COLO668 (cell line): Measurements from ENCODE around the gene RRAD.
"Not testable (repeated sequence)": the region's sequence is repeated elsewhere in the genome, so short reads cannot be mapped to it uniquely, and the experiment has no call there.

Experiments used
- DNase-seq: peaks from one replicate; lab custom pipeline; 2025; ENCODE audit not compliant: unreplicated experiment; lab: John Stamatoyannopoulos, UW

RRAD gene

DNA sequence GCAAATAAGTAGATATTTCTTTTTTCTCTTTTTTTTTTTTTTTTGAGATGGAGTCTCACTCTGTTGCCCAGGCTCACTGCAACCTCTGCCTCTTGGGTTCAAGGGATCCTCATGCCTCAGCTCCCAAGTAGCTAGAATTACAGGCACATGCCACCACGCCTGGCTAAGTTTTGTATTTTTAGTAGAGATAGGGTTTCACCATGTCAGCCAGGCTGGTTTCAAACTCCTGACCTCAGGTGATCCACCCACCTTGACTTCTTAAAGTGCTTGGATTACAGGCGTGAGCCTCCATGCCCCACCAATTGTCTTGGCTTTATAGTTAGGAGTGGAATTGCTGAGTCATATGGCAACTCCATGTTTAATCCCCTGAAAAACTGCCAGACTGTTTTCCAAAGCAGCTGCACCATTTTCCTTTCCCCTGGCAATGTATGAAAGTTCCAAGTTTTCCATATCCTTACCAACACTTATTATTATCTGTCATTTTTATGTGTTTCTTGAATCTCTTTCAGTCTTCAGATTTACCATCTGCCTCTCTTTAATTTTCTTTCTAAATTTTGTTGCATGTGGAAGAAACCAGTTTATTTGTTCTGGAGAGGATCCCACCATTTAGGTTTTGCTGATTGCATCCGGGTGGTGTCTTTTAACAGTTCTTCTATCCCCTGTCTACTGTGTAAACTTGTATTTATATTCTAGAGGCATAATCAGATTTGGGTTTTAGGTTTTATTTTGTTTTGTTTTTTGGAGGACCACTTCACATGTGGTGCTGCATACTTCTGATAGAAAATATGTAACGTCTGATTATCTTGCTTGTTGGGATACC is 25.8 kb upstream of the RRAD start:
- no peak for DNase-seq

GRCh38 chr16:66950437-66950836 is 25.1 kb upstream of the RRAD start:
- DNase-seq: no peak

- no peak for DNase-seq
Measured at GRCh38 chr16:66949472-66949871, 24.1 kb upstream of the RRAD start.

GRCh38 chr16:66948837-66949225 is 23.5 kb upstream of the RRAD start:
- no peak for DNase-seq

DNA sequence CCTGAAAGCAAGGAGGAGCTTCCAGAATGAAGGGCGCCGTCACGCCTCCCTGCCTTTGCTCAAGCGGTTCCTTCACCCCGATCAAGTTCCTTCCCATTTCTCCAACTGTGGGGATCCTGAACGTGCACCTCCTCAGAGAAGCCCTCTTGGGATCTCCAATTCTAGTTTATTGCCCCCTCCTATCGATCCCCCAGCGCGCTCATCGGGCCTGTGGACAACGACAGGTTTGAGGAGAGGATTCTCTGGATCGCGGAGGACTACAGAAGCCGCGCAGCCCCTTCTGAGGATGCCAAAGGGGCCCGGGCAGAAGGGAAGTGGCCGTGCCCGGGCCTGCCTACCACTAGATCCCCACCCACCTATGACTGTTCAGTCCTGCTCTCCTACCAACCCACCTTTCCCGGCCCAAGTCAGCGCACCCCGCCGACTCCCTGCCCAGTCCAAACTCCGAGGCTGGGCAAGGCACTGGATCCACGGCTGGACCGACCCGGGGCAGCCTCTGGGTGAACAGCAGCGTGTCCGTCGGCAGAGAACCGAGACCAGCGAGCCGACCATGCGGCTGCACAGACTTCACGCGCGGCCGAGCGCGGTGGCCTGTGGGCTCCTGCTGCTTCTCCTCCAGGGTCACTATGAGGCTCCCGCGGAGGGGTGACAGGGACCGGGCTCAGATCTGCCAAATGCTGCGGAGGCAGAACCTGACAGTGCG is 22.9 kb upstream of the RRAD start:
- DNase-seq: peak; percentile 12

- peak; percentile 79 for DNase-seq
Measured at GRCh38 chr16:66947302-66948065, 22.1 kb upstream of the RRAD start.

DNA sequence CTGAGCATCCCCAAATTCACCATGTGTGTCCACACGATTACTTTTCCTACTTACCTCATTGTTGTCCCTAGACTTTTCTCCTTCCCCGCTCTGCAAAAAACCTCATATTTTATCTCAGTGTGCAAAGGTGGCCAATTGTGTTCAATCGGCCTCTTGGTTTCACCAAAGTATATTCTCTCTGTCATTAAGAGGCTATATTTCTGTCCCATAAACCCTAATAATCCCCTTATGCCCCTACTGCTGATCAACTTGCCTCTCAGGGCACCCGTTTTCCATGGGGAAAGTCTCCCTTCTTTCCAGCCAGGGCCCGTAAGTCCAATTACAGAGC is 21.6 kb upstream of the RRAD start:
- DNase-seq: no peak

DNA sequence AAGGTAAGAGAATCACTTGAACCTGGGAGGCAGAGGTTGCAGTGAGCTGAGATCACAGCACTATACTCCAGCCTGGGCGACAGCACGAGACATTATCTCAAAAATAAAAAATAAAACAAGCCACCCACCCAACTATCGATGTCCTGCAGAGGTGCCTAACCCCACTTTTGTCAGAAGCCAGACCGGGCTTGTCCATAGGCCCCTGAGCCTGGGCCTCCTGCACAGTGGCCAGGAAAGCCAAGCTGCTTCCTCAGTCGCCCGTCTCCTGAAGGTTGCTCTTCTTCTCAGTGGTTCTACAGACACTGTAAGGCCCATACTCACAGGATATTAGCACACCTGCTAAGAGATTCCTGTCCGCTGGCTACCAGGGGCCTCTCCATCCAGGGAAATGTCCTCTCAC is 21.2 kb upstream of the RRAD start:
- no peak for DNase-seq

- DNase-seq: no peak
Measured at GRCh38 chr16:66945939-66946338, 20.6 kb upstream of the RRAD start.

- DNase-seq: not testable (repeated sequence)
Measured at GRCh38 chr16:66944971-66945370, 19.6 kb upstream of the RRAD start.

GRCh38 chr16:66944054-66944441 is 18.7 kb upstream of the RRAD start:
- DNase-seq: no peak

DNA sequence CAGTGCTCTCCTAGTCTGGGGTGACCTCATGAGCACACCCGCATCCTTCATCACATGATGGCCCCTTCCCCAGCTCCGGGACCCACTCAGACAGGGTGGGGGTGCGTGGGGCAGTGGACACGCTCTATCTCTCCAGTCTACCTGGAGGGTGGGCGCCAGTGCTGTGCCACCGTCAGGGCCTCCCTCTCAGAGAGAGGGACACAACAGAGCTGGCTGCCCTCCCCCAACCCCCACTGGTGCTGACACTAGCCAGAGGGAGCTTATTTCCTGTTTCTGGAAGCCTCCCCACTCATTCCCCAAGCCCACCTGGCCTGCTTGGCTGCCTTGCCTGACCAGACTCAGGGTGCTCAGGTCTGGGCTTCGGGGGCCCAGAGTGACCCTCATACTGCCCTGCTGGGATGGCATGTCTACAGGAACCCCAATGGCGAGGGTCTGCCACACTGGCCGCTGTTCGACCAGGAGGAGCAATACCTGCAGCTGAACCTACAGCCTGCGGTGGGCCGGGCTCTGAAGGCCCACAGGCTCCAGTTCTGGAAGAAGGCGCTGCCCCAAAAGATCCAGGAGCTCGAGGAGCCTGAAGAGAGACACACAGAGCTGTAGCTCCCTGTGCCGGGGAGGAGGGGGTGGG is 18.2 kb upstream of the RRAD start:
- no peak for DNase-seq

DNA sequence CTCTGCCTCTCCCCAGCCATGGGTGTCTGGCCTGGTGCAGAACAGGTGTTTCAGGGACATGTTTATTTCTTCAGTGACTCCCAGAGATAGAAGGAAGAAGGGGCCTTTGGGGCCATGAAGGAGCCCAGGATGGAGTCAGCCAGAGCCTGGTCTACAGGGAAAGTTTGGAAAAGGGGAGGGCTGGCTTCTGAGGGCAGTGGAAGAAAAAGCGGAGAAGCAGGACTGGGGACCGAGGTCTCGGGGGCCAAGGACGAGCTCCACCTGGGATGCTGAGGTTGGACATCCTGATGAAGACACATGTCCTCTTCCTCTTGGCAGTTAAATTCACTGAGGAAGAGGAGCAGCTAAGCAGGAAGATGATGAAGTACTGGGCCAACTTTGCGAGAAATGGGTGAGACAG is 17.6 kb upstream of the RRAD start:
- DNase-seq: no peak

GRCh38 chr16:66940236-66940635 is 14.9 kb upstream of the RRAD start:
- DNase-seq: no peak

- no peak for DNase-seq
Measured at GRCh38 chr16:66939366-66939765, 14.0 kb upstream of the RRAD start.

- no peak for DNase-seq
Measured at GRCh38 chr16:66937725-66938337, 12.5 kb upstream of the RRAD start.

GRCh38 chr16:66936889-66937554 is 11.7 kb upstream of the RRAD start:
- no peak for DNase-seq

DNA sequence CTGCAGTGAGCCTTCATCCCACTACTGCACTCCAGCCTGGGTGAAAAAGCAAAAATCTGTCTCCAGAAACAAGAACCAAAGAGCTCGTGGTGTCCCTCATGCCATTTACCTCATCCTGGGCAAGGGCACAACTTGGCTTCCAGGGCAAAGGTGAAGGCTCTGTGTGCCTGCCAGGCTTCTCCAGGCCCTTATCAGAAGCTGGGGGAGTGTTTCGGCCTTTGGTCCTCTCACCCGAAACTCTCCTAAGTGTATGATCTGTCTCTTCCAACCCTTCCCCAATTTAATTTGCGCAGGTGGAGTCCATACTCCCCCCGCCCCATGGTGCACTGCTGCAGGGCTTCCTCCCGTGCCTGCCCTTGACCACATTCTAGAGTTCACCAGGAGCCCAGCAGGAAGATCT is 11.1 kb upstream of the RRAD start:
- DNase-seq: no peak

GRCh38 chr16:66935314-66936011 is 10.1 kb upstream of the RRAD start, which contains the start of gene CES2:
TSS of gene CES2 (plus strand) at chr16:66935516. CDS start at chr16:66935636, 120 bp downstream.
- DNase-seq: peak; percentile 39

DNA sequence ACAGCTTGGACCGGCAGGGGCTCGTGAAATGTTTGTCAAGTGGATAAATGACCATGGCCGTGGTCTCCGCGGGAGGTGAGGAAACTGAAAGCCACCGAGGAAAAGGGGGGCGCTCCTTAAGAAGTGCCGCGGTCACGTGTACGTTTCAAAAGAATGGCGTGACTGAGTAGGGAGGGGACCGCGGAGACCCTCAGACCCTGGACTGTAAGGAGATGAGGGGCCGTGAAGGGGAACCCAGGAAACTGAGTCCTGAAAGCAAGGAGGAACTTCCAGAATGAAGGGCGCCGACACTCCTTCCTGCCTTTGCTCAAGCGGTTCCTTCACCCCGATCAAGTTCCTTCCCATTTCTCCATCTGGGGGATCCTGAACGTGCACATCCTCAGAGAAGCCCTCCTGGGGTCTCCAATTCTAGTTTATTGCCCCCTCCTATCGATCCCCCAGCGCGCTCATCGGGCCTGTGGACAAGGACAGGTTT is 9.5 kb upstream of the RRAD start:
- not testable (repeated sequence) for DNase-seq
